Measurements from ENCODE around the gene INTS3.
A peak's percentile ranks its signal among the peaks of the same experiment; 100 is the strongest.
"Not testable (repeated sequence)": the region's sequence is repeated elsewhere in the genome, so short reads cannot be mapped to it uniquely, and the experiment has no call there.

INTS3 gene

DNA sequence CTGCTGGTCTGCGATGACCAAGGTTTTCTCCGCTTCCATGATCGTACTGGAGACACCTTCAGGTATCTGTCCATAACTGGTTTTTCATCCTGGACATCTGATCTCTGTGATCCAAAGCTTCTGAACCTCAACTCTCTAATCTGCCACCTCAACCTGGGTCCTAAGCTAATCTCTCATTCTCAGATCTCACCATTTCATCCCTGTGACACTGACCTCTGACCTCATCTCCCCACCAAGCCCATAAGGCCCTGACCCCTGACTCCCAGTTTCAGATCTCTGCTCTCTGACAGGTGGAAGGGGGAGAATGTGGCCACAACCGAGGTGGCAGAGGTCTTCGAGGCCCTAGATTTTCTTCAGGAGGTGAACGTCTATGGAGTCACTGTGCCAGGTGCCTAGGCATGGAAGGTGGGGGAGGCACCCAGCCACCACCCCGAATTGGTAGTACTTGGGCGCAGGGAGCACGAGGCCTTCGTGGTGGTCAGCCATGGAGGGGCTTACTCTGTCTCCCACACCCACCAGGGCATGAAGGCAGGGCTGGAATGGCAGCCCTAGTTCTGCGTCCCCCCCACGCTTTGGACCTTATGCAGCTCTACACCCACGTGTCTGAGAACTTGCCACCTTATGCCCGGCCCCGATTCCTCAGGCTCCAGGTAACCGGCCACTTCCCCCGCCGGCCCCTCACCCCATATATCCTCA, 51.1 kb downstream of the INTS3 start:
- no peak for DNase-seq

GRCh38 chr1:153779781-153780541, 52.1 kb downstream of the INTS3 start:
- no peak for DNase-seq

DNA sequence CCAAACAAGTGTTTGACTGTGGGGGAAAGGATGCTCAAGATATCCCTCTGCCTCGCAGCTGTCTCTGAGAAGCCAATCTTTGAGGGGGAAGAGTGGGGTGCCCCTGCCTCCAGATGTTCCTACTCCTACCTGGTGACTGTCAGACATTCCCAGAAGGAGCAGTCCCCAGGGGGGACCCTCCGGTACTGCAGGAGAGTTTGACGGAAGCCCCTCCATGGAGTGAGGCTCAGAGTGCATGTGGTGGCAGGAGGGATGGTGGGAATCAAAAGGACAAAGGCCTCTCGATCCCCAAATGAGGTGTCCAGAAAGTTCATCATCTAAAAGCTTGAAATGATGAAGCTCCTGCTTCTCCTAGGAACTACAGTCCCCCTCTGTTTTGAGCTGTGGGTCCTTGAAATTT, 52.7 kb downstream of the INTS3 start:
- DNase-seq, result no peak

DNA sequence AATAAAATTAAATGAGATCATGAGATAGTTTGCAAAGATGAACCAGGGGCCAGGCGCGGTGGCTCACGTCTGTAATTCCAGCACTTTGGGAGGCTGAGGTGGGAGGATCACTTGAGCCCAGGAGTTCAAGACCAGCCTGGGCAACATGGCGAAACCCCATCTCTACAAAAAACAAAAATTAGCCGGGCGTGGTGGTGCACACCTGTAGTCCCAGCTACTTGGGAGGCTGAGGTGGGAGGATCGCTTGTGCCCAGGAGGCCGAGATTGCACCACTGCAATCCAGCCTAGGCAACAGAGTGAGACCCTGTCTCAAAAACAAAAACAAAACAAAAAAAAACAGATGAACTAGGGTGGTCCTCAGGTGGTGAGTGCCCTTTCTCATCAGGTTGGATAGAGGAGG, 54.8 kb downstream of the INTS3 start:
- not testable (repeated sequence) for DNase-seq

DNA sequence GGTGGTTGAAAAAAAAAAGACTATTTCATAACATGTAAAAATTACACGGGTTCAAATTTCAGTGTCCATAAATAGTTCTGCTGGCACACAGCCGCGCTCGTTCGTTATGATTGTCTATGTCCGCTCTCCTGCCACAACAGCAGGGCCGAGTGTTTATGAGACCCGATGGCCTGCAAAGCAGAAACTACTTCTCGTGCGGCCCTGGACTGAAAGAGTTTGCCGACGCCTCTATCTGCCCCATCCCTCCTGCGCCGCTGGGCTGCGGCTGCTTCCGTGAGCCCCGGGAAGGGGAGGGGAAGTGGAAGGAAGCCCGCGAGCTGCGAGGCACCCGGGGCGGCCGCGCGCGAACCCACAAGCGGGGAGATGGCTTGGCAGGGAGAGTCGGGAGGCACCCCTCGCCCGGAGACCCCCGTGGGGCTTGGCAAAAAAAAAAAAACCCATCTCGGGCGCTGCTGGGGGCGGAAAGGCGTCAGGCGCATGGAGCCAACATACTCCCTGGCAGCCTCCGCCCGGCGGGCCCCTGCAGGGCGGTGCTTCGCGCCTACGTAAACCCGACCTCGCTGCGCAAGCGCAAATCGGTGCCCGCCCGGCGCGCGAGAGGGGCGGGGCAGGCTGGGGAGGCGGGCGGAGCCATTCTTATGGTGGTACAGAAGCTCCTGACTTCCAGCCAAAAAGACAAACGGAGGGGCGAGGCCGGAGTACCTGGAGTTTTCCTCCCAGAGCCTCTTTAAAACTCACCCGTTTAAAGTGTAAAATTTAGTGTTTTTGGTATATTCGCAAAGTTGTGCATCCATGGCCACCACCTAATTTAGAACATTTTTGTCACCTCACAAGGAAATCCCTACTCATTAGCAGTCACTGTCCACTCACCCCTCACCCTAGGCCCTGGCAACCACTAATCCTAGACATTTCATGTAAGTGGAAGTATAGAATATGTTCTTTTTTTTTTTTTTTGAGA, 55.7 kb downstream of the INTS3 start:
- peak; percentile 89 for DNase-seq

- no peak for DNase-seq
These were observed 58.4 kb downstream of the INTS3 start for GRCh38 chr1:153786038-153786790.

- no peak for DNase-seq
These were observed 61.7 kb downstream of the INTS3 start for GRCh38 chr1:153789478-153790034.

DNA sequence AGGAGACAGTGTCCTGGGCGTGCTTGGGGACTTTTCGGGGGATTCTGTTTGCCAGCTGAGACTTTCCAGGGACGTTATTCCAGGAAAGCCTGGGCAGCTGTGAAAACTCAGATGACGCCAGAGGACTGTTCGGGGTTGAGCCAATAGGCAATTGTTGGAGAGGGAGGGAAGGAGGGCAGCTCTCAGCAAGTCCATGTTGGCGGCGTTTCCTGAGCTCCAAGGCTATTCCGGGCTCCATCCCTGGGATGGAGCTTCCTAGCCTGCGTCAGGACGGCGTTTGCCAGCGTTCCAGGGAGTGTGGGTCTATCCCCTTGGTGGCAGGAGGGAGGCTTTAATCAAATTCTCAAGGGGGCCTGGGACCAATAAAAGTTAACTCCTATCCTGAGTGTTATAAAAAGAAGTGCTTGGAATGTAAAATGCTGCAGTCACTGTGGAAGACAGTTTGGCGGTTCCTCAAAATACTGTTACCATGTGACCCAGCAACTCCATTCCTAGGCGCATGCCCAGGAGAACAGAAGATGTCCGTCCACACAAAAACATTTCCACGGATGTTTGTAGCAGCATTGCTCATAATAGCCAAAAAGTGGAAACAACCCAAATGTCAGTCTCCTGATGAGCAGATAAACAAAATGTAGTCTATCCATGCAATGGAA, 62.6 kb downstream of the INTS3 start:
- no peak for DNase-seq

- no peak for DNase-seq
These were observed 63.3 kb downstream of the INTS3 start for GRCh38 chr1:153790966-153791647.

DNA sequence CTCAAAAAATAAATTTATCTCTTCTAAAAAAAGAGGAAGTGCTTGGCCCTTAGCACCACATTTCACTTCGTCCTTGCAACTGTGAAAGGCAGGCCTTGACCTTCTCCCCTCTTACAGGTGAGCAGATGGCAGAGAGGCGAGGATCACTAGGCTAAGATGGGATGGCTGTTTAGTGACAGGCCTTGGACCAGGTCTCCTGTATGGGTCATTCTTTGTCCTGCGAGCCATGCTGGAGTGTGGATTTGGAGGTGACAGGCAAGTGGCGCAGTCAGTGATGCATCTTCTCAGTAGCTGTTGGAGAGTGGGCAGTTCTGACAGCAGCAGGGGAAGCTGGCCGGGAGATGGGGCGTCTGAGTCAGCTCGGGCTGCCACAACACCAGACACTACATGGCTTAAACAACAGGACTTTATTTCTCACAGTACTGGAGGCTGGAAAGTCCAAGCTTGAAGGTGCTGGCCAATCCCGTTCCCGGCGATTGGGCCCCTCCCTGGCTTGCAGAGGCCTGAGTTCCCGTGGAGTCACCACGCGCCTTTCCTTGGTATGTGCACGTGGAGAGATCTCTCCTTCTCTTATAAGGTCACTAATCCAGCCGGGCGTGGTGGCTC, 63.9 kb downstream of the INTS3 start:
- no peak for DNase-seq

DNA sequence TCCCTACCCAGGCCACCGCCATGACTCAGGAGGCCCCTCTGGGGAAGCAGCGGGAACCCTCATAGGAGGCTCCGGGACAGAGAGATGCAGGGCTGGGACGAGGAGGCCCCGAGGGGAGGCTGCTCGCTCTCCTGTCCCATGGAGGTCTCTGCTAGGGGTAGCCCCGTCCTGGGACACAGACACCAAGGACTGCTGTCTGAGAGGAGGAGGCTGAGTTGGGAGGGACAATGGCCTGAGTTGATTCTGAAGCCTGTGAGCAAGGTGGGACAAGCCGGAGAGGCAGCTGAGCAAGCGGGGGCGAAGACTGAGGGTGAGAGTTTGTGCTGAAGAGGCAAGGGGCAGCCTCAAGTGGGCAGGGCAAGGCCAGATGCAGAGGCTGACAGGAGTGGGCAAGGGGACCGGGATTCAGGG, 64.8 kb downstream of the INTS3 start:
- no peak for DNase-seq

- no peak for DNase-seq
These were observed 65.6 kb downstream of the INTS3 start for GRCh38 chr1:153793261-153793972.

GRCh38 chr1:153793973-153794615, 66.2 kb downstream of the INTS3 start:
- DNase-seq, result no peak

DNA sequence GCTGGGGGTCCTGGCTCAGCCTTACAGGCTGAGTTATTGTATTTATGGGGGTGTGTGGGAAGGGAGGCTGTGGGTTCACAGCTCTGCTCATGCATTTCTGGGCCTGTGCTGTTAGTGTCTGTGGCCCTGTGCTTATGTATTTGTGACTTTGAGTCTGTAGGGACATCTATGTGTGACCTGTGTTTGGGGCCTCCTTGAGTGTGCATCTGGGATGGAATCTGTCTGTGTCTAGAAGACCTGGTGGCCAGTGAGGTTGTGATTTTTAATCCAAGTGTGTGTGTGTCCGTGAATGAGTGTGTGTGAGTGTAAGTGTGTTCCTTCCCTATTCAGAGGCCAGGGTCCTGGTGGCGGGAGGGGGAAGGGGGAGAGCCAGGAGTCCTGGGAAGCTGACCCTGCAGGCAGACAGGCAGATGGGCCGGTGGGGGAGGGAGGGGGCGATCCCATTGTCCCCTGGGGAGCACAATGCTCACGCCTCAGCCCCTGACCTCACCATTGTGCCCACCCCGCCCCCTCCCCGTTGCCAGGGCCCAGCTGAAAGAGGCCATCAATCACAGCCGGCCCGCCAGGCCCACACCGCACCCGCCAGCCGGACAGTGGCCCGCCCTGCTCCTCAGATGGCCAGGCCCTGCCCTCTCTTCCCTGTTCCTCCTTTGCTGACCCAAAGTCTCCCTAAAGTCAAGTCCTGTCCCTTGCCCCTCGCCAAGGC, 66.9 kb downstream of the INTS3 start:
- no peak for DNase-seq

DNA sequence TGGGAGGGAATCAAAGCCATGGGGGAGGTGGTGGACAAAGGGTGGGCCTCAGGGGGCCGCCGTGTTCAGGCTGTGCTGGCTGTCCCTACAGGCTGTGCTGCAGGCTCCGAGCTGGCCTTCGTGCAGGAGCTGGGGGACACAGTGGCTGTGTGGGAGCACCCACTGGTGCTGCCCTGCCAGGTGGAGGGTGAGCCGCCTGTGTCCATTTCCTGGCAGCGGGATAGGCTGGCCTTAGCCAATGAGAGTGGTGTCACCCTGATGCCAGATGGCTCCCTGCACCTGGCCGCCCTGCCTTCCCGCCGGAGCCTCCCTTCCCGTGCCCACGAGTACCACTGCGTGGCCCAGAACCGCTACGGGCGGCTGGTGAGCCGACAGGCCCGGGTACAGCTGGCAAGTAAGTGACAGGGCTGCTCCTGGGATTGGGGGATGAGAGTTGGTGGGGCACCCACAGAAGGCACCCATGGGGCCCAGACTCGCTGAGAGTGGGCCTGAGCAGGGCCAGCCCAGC, 67.5 kb downstream of the INTS3 start:
- DNase-seq, result no peak

GRCh38 chr1:153795934-153796785, 68.3 kb downstream of the INTS3 start:
- no peak for DNase-seq

All from NCI-H2171 treated with DMSO at 0.1 percent for 48 hours (cell line).